ENCODE results near the gene FAM149B1.

The FAM149B1 gene

DNA sequence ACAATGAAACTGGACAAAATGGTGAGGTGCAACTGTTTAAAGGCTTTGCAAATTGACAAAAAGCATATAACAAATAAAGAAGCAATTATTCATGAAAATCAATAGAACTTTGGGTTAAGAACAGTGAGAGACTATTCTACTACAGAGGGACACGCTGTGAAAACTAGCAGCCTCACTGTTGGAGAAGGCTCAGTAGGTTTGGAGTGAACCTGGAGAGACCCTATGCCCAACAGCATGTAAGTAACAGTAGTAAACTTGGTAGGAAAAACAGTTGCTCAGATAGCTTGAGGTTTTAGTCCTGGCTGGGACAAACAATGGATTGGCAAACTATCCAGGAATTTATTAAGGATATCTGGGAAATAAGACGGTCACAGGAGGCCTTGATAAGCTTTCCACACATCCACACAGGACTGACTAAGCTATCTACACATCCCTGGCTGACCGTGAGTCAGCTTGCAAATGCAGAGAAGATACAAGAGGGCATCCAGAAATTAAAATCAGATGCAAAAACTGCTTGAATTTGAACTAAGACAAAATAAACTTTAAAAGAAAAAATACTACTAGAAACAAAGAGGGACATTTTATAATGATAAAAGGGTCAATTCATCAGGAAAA is 15.9 kb downstream of the FAM149B1 start:
- Histone ChIP-seq H3K4me3 (ENCODE audit: low read length in 2 of 2) (no peak overlapping the region), H3K4me2 (ENCODE audit: insufficient read depth, low read length, poor library complexity, severe bottlenecking) (no peak overlapping the region), H3K23ac (ENCODE audit: low read depth, low read length, poor library complexity) (no peak overlapping the region), H4K91ac (ENCODE audit: low read depth, low read length, poor library complexity) (no peak overlapping the region), H3K27me3 (ENCODE audit: control insufficient read depth in 3 of 3, insufficient read depth in 3 of 3, low read depth in 1 of 3, low read length in 3 of 3) (no peaks in the 10 kb centered on the region), H3K9me3 (replicated peaks in 1 of 2; ENCODE audit: control insufficient read depth in 2 of 2, insufficient read depth in 1 of 2, low read depth in 1 of 2, low read length in 2 of 2) (no peaks in the 10 kb centered on the region), H3K9ac (ENCODE audit: low read depth, low read length, poor library complexity) (no peak overlapping the region), H4K8ac (ENCODE audit: low read depth, low read length) (no peak overlapping the region), H3K79me1 (ENCODE audit: low read depth, low read length) (no peaks in the 10 kb centered on the region), H2BK12ac (ENCODE audit: low read length) (no peak overlapping the region), H3K18ac (ENCODE audit: low read length) (no peak overlapping the region), H3K27ac (replicated peaks; ENCODE audit: low read length) (no peak overlapping the region), H3K4ac (ENCODE audit: low read length) (no peak overlapping the region), H3K36me3 (replicated peaks in 1 of 2; ENCODE audit: control insufficient read depth in 2 of 2, insufficient read depth in 2 of 2, low read length in 2 of 2) (peaks cover 10 to 52% of the 10 kb centered on the region in 2 donors), H3K14ac (ENCODE audit: low read length) (no peak overlapping the region), H2BK15ac (ENCODE audit: low read length) (no peak overlapping the region), H2AFZ (ENCODE audit: low read length) (no peak overlapping the region), H2BK5ac (ENCODE audit: low read length) (no peak overlapping the region), H2BK120ac (ENCODE audit: low read depth, low read length) (no peak overlapping the region), H2AK5ac (ENCODE audit: low read depth, low read length) (no peak overlapping the region), H3K4me1 (ENCODE audit: control insufficient read depth in 2 of 2, insufficient read depth in 1 of 2, low read depth in 1 of 2, low read length in 2 of 2) (no peaks in the 10 kb centered on the region)
- WGBS, 2 donors (ENCODE audit: extremely low coverage in 2 of 2, insufficient read length in 2 of 2, insufficient replicate concordance in 1 of 2) = no CpG with 5 or more reads among the region's 3 CpGs
- DNase-seq (ENCODE audit: low spot score) = no peak

DNA sequence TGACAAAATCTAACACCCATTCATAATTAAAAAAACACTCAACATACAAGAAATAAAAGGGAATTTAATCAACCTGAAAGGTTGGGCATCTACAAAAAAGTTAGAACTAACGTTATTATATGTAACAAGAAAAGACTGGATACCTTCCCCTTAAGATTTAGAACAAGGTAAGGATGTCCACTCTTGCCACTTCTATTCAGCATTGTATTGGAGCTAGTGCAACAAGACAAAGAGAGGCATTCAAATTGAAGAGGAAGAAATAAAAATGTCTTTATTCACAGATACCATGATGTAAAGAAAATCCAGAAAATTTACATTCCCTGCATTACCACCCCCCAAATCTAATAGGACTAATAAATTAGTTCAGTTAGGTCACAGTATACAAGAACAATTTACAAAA is 18.3 kb downstream of the FAM149B1 start:
- no CpG with 5 or more reads among the region's 1 CpG for WGBS, 2 donors (ENCODE audit: extremely low coverage in 2 of 2, insufficient read length in 2 of 2, insufficient replicate concordance in 1 of 2)
- Histone ChIP-seq H3K4me2 (ENCODE audit: insufficient read depth, low read length, poor library complexity, severe bottlenecking) (no peak overlapping the region), H2BK12ac (ENCODE audit: low read length) (no peak overlapping the region), H3K9me3 (replicated peaks in 1 of 2; ENCODE audit: control insufficient read depth in 2 of 2, insufficient read depth in 1 of 2, low read depth in 1 of 2, low read length in 2 of 2) (no peaks in the 10 kb centered on the region), H3K18ac (ENCODE audit: low read length) (no peak overlapping the region), H2BK120ac (ENCODE audit: low read depth, low read length) (no peak overlapping the region), H3K27me3 (ENCODE audit: control insufficient read depth in 3 of 3, insufficient read depth in 3 of 3, low read depth in 1 of 3, low read length in 3 of 3) (no peaks in the 10 kb centered on the region), H3K14ac (ENCODE audit: low read length) (no peak overlapping the region), H2BK15ac (ENCODE audit: low read length) (no peak overlapping the region), H3K23ac (ENCODE audit: low read depth, low read length, poor library complexity) (no peak overlapping the region), H4K91ac (ENCODE audit: low read depth, low read length, poor library complexity) (no peak overlapping the region), H3K4me1 (ENCODE audit: control insufficient read depth in 2 of 2, insufficient read depth in 1 of 2, low read depth in 1 of 2, low read length in 2 of 2) (no peaks in the 10 kb centered on the region), H2AK5ac (ENCODE audit: low read depth, low read length) (no peak overlapping the region), H3K9ac (ENCODE audit: low read depth, low read length, poor library complexity) (no peak overlapping the region), H3K79me1 (ENCODE audit: low read depth, low read length) (no peaks in the 10 kb centered on the region), H2AFZ (ENCODE audit: low read length) (no peak overlapping the region), H3K4me3 (ENCODE audit: low read length in 2 of 2) (no peak overlapping the region), H3K4ac (ENCODE audit: low read length) (no peak overlapping the region), H3K36me3 (replicated peaks in 1 of 2; ENCODE audit: control insufficient read depth in 2 of 2, insufficient read depth in 2 of 2, low read length in 2 of 2) (peaks cover 8 to 31% of the 10 kb centered on the region in 2 donors), H2BK5ac (ENCODE audit: low read length) (no peak overlapping the region), H4K8ac (ENCODE audit: low read depth, low read length) (no peak overlapping the region), H3K27ac (replicated peaks; ENCODE audit: low read length) (no peak overlapping the region)
- DNase-seq (ENCODE audit: low spot score) = no peak

DNA sequence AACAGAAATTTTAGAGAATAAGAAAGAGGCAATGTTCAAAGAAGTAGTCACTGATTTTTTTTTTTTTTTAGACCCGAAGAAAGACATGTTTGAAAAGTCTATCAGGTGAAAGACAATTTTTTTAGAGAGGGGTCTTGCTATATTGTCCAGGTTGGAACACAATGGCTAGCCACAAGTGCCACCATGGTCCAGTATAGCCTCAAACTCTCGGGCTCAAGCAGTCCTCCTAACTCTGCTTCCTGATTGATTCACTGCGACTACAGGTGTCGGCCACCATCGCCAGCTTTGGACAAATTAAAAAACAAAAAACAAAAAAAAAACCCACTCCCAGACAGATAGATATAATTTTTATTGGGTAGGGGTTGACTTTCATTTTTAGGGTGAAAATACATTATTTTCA is 22.3 kb downstream of the FAM149B1 start:
- Histone ChIP-seq H3K4me2 (ENCODE audit: insufficient read depth, low read length, poor library complexity, severe bottlenecking) (no peak overlapping the region), H3K9me3 (replicated peaks in 1 of 2; ENCODE audit: control insufficient read depth in 2 of 2, insufficient read depth in 1 of 2, low read depth in 1 of 2, low read length in 2 of 2) (no peaks in the 10 kb centered on the region), H3K23ac (ENCODE audit: low read depth, low read length, poor library complexity) (no peak overlapping the region), H2BK120ac (ENCODE audit: low read depth, low read length) (no peak overlapping the region), H3K27ac (replicated peaks; ENCODE audit: low read length) (no peak overlapping the region), H2BK15ac (ENCODE audit: low read length) (no peak overlapping the region), H3K79me1 (ENCODE audit: low read depth, low read length) (no peaks in the 10 kb centered on the region), H3K14ac (ENCODE audit: low read length) (no peak overlapping the region), H4K91ac (ENCODE audit: low read depth, low read length, poor library complexity) (no peak overlapping the region), H3K4me1 (ENCODE audit: control insufficient read depth in 2 of 2, insufficient read depth in 1 of 2, low read depth in 1 of 2, low read length in 2 of 2) (no peaks in the 10 kb centered on the region), H3K36me3 (replicated peaks in 1 of 2; ENCODE audit: control insufficient read depth in 2 of 2, insufficient read depth in 2 of 2, low read length in 2 of 2) (peaks cover 0 to 24% of the 10 kb centered on the region in 2 donors), H4K8ac (ENCODE audit: low read depth, low read length) (no peak overlapping the region), H2AK5ac (ENCODE audit: low read depth, low read length) (no peak overlapping the region), H3K18ac (ENCODE audit: low read length) (no peak overlapping the region), H2AFZ (ENCODE audit: low read length) (no peak overlapping the region), H2BK5ac (ENCODE audit: low read length) (no peak overlapping the region), H3K4me3 (ENCODE audit: low read length in 2 of 2) (no peak overlapping the region), H3K9ac (ENCODE audit: low read depth, low read length, poor library complexity) (no peak overlapping the region), H3K4ac (ENCODE audit: low read length) (no peak overlapping the region), H3K27me3 (ENCODE audit: control insufficient read depth in 3 of 3, insufficient read depth in 3 of 3, low read depth in 1 of 3, low read length in 3 of 3) (no peaks in the 10 kb centered on the region), H2BK12ac (ENCODE audit: low read length) (no peak overlapping the region)
- DNase-seq (ENCODE audit: low spot score) = no peak
- WGBS, 2 donors (ENCODE audit: extremely low coverage in 2 of 2, insufficient read length in 2 of 2, insufficient replicate concordance in 1 of 2) = no CpG with 5 or more reads among the region's 5 CpGs

DNA sequence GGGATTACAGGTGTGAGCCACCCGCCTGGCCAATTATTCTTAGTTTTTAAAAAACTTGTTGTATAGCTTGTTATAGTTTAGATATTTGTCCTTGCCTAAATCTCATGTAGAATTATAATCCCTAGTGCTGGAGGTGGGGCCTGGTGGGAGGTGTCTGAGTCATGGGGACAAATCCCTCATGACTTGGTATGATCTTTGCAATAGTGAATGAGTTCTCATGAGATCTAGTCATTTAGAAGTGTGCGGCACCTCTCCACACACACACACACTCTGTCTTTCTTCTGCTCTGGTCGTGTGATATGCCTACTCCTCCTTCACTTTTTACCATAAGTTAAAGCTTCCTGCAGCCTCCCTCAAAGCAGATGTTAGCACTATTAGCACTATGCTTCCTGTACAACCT is 37.2 kb downstream of the FAM149B1 start:
- Histone ChIP-seq H2BK15ac (ENCODE audit: low read length) (no peak overlapping the region), H3K14ac (ENCODE audit: low read length) (no peak overlapping the region), H3K4me3 (ENCODE audit: low read length in 2 of 2) (no peak overlapping the region), H3K4me1 (ENCODE audit: control insufficient read depth in 2 of 2, insufficient read depth in 1 of 2, low read depth in 1 of 2, low read length in 2 of 2) (no peaks in the 10 kb centered on the region), H3K79me1 (ENCODE audit: low read depth, low read length) (no peaks in the 10 kb centered on the region), H3K4ac (ENCODE audit: low read length) (no peak overlapping the region), H3K36me3 (replicated peaks in 1 of 2; ENCODE audit: control insufficient read depth in 2 of 2, insufficient read depth in 2 of 2, low read length in 2 of 2) (peaks cover 1 to 41% of the 10 kb centered on the region in 2 donors), H4K91ac (ENCODE audit: low read depth, low read length, poor library complexity) (no peak overlapping the region), H4K8ac (ENCODE audit: low read depth, low read length) (no peak overlapping the region), H3K27ac (replicated peaks; ENCODE audit: low read length) (no peak overlapping the region), H3K27me3 (ENCODE audit: control insufficient read depth in 3 of 3, insufficient read depth in 3 of 3, low read depth in 1 of 3, low read length in 3 of 3) (no peaks in the 10 kb centered on the region), H3K18ac (ENCODE audit: low read length) (no peak overlapping the region), H2BK12ac (ENCODE audit: low read length) (no peak overlapping the region), H3K23ac (ENCODE audit: low read depth, low read length, poor library complexity) (no peak overlapping the region), H3K9me3 (replicated peaks in 1 of 2; ENCODE audit: control insufficient read depth in 2 of 2, insufficient read depth in 1 of 2, low read depth in 1 of 2, low read length in 2 of 2) (peaks cover 0 to 9% of the 10 kb centered on the region in 2 donors), H3K9ac (ENCODE audit: low read depth, low read length, poor library complexity) (no peak overlapping the region), H2AK5ac (ENCODE audit: low read depth, low read length) (no peak overlapping the region), H2BK5ac (ENCODE audit: low read length) (no peak overlapping the region), H2AFZ (ENCODE audit: low read length) (no peak overlapping the region), H2BK120ac (ENCODE audit: low read depth, low read length) (no peak overlapping the region), H3K4me2 (ENCODE audit: insufficient read depth, low read length, poor library complexity, severe bottlenecking) (no peak overlapping the region)
- WGBS, 2 donors (ENCODE audit: extremely low coverage in 2 of 2, insufficient read length in 2 of 2, insufficient replicate concordance in 1 of 2) = no CpG with 5 or more reads among the region's 3 CpGs
- no peak for DNase-seq (ENCODE audit: low spot score)

Measured in neuronal stem cell (in vitro differentiated cells).